ENCODE data around the gene USP10. TPM values are rescaled to one million over a fixed set of nuclear protein-coding genes. Genes with fewer than 3 reads are reported as not detected.

Gene USP10
- total and polyA plus RNA-seq, 2 donors (not counting 3 experiments of a cell fraction or from before 2014, with no cell fraction given): 84.0 to 115 TPM

DNA sequence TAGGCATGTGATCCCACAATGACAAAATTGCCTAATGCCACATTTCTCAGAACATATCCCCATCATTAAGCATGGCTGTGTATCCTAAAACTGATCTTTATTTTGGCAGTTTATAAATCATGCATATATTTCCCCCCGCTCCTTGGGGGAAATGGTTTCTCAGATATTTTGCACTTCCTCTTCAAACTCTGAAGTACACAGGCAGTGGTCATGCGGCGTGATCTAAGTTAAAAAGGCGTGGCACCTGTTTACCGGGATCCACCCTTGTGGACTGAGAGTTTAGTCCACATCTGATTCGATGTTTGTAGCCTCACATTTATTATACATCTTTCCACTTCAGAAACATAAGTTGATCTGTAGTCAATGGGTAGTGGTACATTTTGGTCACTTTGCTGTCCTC, 51.4 kb downstream of the USP10 start:
- intact Hi-C loops (cut with micrococcal nuclease) (loop anchor here (1.0 to 10.0 kb wide), 2 partner anchors 68 to 334 kb away; partner anchors contain the start of gene CRISPLD2), dilution Hi-C loops (cut with MboI; ENCODE audit: extremely low pct_ligation_motif_present, low sequenced_read_pairs) (loop anchor here (25.0 kb wide), 1 partner anchor 211 kb away; no protein-coding TSS in a partner anchor)
- no peak for TF ChIP-seq GATA2 (IDR thresholded peaks at IDR 0.05; ENCODE audit: insufficient read depth, insufficient read length, low read depth, low read length)
- TF ChIP-seq, protein P1, sequence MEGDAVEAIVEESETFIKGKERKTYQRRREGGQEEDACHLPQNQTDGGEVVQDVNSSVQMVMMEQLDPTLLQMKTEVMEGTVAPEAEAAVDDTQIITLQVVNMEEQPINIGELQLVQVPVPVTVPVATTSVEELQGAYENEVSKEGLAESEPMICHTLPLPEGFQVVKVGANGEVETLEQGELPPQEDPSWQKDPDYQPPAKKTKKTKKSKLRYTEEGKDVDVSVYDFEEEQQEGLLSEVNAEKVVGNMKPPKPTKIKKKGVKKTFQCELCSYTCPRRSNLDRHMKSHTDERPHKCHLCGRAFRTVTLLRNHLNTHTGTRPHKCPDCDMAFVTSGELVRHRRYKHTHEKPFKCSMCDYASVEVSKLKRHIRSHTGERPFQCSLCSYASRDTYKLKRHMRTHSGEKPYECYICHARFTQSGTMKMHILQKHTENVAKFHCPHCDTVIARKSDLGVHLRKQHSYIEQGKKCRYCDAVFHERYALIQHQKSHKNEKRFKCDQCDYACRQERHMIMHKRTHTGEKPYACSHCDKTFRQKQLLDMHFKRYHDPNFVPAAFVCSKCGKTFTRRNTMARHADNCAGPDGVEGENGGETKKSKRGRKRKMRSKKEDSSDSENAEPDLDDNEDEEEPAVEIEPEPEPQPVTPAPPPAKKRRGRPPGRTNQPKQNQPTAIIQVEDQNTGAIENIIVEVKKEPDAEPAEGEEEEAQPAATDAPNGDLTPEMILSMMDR (IDR thresholded peaks at IDR 0.05; ENCODE audit: extremely low read depth in 1 of 2, insufficient read depth in 1 of 2, low read depth in 1 of 2, low read length in 2 of 2): no peak
- no peak for TF ChIP-seq JUN (IDR thresholded peaks at IDR 0.05; ENCODE audit: borderline replicate concordance, insufficient read depth, insufficient read length, low read depth)
- no peak for TF ChIP-seq POLR2A (IDR thresholded peaks at IDR 0.05; ENCODE audit: low read depth, low read length)
- TF ChIP-seq FOS (IDR thresholded peaks at IDR 0.05; ENCODE audit: borderline replicate concordance, insufficient read depth, low read length): no peak
- no peak for TF ChIP-seq EZH2 (IDR thresholded peaks at IDR 0.05; ENCODE audit: borderline replicate concordance, low read depth, low read length, severe bottlenecking)
- TF ChIP-seq, protein P2, sequence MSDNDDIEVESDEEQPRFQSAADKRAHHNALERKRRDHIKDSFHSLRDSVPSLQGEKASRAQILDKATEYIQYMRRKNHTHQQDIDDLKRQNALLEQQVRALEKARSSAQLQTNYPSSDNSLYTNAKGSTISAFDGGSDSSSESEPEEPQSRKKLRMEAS (IDR thresholded peaks at IDR 0.05; ENCODE audit: insufficient read depth, insufficient read length): no peak
- no peak for TF ChIP-seq POLR2AphosphoS5 (IDR thresholded peaks at IDR 0.05; ENCODE audit: insufficient read depth, low read depth, low read length)
- TF ChIP-seq MYC (IDR thresholded peaks at IDR 0.05; ENCODE audit: low read depth, low read length): no peak
- DNase-seq (ENCODE audit: low read depth, low spot score) (no peak), FAIRE-seq (no peak)
- no TSS peak for BruUV-seq (replicated peaks)
- no peaks in the 10 kb centered on the region for H3K9me1 ChIP-seq (replicated peaks; ENCODE audit: control insufficient read depth, extremely low read depth, insufficient read depth, low read length)
- H3K4me1 ChIP-seq (ENCODE audit: control insufficient read depth, extremely low read depth, insufficient read depth, low read length): peaks cover 7% of the 10 kb centered on the region
- H3K9me3 ChIP-seq (replicated peaks; ENCODE audit: control insufficient read depth, insufficient read depth, low read length): no peaks in the 10 kb centered on the region
- POLR2A ChIA-PET: no interaction called here
- H4K20me1 ChIP-seq (replicated peaks; ENCODE audit: control insufficient read depth, extremely low read depth, insufficient read depth, low read length): peaks cover 5% of the 10 kb centered on the region
- peaks cover 92% of the 10 kb centered on the region for H3K79me2 ChIP-seq (ENCODE audit: control insufficient read depth, insufficient read depth, low read length)
- H3K4me3 ChIP-seq (replicated peaks in 1 of 3; ENCODE audit: insufficient read depth in 1 of 3, low read depth in 1 of 3, low read length in 3 of 3): no peak overlapping the region
- H3K36me3 ChIP-seq (ENCODE audit: control insufficient read depth in 2 of 2, extremely low read depth in 1 of 2, insufficient read depth in 2 of 2, low read length in 2 of 2): peaks cover 0 to 2% of the 10 kb centered on the region in 2 experiments
- H2AFZ ChIP-seq (ENCODE audit: low read depth, low read length): no peak overlapping the region
- H3K9ac ChIP-seq (replicated peaks; ENCODE audit: extremely low read depth, insufficient read depth, low read length): no peak overlapping the region
- no peaks in the 10 kb centered on the region for H3K27me3 ChIP-seq (ENCODE audit: control insufficient read depth in 2 of 2, insufficient read depth in 2 of 2, low read length in 2 of 2)
- H3K27ac ChIP-seq (ENCODE audit: insufficient read depth, low read depth, low read length): no peak overlapping the region
- no peak overlapping the region for H3K4me2 ChIP-seq (ENCODE audit: insufficient read depth, low read length)
- CTCF ChIA-PET: interaction anchor here (1.0 to 8.2 kb wide), 4 partner anchors 12 to 218 kb away, joined by 3 to 361 read pairs (median 174); no protein-coding TSS in a partner anchor

Measured in endothelial cell of umbilical vein (primary cell).